Activated CD4-positive, CD25-positive, alpha-beta regulatory T cell treated with anti-CD3 and anti-CD28 coated beads, Interleukin-2, amount 50 U/mL, for 72 hours (primary cell): Measurements from ENCODE around the gene POLG.

Experiments used
- DNase-seq: peaks from one replicate; pipeline ENCODE4 v3.0.0; 2021

Gene POLG

GRCh38 chr15:89356634-89357298 lies 22.1 kb upstream of the POLG start:
- no peak for DNase-seq

DNA sequence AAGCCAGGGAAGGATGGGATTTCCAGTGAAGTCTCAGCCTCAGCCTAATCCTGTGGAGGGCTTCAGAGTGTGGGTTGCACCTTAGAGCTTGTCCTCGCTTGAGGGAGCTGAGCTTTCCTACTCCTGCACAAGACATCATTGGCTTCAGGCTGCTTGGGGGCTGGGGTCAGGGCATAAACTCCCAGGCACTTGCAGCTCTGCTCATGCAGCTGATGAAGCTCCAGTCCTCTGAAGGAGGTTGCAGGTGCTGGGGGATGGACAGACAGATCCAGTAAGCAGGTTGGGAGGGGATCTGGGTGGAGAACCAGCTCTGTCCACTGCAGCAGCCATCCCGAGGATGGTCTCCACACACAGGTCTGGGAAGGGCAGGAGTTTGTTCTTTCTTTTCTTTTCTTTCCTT lies 19.4 kb upstream of the POLG start:
- DNase-seq, result no peak

DNA sequence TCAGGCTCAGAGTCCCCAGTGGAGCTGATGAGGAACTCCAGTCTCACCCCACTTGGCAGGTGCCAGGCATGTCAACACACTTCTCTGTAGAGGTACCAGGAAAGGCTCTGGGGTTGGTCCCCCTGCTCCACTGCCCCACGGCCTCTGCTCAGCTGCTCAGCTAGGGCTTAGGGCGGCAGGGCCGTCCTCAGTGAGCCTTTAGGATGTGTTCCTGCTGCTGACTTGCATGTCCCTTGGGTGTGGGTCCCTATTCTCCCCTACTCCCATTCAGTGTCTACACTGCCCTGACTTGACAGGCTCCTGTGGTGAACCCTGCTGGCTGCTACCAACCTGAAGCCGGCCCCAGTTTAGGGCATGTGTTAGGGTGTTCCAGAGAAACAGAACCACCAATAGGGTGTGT lies 17.9 kb upstream of the POLG start:
- no peak for DNase-seq

- DNase-seq, result no peak
These were observed 14.6 kb upstream of the POLG start for GRCh38 chr15:89349206-89349558.

DNA sequence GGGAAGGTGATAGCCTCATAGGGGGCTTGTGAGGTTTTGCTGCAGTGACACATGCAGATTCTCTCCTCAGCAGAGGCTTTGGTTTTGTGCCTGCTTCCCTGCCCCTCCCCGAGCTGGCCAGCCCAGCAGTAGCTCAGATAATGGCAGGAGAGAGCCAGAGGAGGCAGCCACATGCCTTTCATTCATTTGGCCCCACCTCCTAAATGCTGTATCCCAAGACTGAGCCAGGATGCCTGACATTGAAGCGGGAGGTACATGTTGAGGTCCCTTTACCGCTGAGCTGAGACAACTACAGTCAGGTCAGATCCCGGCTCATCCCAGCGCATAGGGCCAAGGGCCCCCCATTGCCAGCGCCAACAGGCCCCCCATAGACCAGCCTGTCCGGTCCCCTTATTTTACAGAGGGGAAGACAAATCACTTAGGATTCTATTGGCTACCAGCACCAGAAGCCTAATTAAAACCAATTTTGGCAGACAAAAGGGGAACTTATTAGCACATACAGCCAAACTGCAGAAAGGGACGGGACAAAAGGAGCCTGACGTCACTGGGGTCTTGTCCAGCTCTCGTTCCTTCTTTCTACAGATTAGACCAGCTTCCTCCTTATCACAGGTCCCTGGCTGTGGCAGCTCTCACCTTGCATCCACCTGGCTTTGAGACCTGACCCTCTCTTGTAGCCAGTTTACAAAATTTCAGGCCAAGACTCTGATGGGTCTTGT lies 12.1 kb upstream of the POLG start:
- DNase-seq, result no peak

- DNase-seq, result no peak
These were observed 10.6 kb upstream of the POLG start for GRCh38 chr15:89345248-89345647.

DNA sequence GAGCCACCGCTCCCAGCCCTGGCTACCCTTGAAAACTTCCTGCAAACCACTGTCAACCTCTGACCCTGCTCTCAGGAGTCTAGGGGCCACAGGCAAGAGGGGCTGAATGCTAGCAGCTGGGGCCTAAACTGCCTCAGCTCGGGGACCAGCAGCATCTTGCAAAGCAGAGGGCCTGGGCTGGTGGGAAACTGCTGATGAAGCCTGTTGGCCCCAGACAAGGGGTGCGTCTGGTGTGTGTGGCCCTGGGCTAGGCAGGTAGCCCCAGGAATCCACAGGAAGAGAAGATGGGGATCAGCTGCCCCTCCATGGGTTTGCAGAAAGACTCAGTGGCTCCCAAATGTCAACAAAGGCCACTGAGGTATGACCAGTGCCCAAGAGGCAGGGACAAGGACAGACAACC lies 8.2 kb upstream of the POLG start:
- no peak for DNase-seq

DNA sequence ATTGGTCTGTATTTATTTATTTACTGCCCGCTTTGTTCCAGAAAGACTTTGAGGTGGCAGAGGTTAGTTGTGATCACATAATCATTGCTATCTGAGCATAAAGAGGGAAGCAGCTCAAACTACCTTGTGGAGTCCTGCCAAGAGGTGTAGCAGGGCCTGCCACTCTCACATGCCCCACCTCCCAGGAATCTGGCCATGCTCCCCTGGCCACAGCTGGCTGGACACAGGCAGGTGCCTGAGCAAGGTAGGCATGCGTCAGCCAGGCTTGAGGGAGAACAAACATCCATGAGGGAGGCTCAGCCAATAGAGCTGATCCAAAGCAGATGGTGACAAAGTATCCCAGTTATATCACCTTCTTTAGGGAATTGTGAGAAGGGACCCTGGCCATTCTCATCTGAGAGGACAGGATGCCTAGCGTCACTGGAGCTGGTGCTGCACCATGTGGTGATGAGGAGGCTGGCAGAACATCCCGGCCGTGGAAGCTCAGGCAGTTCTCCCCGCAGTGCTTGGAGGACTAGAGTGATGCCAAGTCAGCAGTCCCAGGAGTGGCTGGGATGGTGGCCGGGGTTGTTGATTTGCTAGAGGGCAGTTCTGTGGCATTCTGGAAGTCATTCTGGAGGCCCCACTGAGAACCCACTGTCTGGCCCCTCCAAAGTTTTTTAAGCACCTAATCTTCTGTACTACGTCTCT lies 6.8 kb upstream of the POLG start:
- no peak for DNase-seq

GRCh38 chr15:89340573-89340972 lies 5.9 kb upstream of the POLG start:
- no peak for DNase-seq

DNA sequence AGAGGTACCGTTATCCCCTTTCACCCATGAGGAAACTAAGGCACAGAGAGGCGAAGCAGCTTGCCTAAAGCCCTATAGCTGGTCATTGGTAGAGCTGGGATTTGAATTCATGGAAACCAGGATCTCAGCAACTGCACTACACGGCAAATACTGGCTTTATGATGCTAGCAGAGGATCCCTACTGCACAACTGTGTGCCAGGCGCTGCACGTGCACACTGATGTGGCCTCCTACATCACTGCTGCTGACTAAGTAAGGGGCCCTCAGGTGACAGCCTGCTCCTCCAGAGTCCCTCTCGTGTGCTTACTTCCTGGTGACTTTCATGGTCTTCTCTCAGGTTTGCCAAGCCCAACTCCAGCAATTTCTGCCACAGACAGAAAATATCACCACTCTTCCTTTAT lies 3.4 kb upstream of the POLG start:
- DNase-seq, result no peak

DNA sequence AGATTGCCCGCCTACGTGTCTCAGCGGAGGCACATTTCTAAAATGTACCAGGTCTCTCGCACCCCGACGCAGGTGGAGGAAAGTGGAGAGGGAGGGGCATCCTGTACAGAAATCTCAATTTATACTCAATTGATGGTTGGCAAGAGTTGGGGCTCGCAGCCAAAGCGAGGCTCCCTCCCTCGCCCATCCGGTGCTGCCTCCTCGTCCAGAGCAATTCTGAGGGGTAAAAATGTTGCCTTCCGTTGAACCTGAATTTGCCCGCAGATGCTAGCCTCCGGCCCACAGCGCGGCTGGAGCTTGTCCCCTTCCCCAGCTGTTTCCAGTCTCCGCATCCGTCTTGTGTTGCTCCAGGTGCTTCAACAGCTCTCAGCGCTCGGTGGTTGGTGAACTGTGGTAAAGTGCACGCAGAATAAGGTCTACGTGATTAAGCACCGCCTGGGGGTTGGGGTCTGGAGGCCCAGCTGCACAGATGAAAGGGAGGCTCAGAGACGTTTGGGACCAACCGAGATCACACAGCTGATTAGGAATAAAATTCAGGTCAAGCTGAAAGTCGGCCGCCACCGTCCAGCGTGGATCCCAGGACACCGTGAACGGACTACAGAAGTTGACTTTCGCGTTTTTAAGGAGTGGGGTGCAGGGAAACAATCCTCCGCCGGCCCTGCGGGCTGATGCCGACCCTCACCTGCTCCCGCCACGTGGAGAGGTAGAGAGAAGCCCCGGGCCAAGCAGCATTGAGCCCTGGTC lies 846 bp upstream of the POLG start:
- no peak for DNase-seq

DNA sequence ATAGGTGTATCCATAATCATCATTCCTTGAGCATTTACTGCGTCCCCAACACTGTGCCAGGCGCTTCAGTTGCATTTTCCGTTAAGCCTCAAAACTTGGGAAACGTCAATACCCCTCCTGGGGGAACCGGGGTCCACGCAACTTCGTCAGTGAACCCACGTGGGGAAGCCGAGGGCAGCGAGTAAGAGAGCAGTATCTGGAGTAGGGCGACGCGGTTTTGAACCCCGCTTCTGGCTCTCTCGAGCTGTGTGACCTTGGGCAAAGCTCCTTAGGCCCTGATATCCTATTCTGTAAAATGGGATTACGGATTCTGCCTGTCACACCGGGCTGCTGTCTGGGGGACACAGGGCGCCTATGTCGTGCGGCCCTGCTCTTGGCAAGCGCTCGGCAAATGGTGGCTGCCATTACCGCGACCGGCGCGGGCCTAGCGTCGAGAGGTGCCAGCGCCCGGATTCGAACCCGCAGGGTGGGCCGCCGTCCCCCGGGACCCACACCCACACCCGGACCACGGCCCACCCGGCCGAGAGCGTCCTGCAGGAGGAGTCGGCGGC lies 590 bp downstream of the POLG start:
- no peak for DNase-seq

DNA sequence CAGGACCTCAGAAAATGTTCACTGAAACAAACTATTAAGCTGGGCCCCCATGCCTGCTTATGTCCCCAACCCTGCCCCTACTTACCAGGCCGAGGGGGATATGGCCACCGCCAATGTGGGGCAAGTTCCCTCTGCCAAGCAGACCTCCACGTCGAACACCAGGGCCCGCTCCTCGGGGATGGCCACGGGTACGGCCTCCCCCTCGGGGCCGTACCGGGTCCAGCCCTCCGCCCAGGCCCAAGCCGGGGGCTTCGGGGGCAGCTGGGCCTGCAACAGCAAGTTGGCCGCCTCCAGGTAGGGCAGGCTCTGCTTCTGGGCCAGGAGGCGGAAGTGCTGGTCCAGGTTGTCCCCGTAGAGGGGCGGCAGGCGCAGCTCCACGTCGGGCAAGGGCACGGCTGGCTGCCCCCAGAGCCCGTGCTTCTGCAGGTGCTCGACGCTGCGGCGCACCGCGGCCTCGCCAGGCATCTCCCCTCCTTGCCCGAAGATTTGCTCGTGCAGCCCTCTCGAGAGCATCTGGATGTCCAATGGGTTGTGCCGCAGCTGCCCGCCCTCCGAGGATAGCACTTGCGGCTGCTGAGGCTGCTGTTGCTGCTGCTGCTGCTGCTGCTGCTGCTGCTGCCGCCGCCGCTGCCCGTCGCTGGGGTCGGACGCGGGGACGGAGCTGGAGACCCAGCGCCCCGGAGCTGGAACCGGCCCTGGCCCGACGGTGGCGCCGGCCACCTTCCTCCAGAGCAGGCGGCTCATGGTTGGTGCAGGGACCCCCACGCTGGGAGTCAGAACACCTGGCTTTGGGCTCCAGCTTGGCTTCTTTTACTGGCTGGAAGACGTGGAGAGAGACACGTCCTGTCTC lies 1.4 kb downstream of the POLG start:
- no peak for DNase-seq

- DNase-seq, result no peak
These were observed 2.2 kb downstream of the POLG start for GRCh38 chr15:89332446-89332845.

DNA sequence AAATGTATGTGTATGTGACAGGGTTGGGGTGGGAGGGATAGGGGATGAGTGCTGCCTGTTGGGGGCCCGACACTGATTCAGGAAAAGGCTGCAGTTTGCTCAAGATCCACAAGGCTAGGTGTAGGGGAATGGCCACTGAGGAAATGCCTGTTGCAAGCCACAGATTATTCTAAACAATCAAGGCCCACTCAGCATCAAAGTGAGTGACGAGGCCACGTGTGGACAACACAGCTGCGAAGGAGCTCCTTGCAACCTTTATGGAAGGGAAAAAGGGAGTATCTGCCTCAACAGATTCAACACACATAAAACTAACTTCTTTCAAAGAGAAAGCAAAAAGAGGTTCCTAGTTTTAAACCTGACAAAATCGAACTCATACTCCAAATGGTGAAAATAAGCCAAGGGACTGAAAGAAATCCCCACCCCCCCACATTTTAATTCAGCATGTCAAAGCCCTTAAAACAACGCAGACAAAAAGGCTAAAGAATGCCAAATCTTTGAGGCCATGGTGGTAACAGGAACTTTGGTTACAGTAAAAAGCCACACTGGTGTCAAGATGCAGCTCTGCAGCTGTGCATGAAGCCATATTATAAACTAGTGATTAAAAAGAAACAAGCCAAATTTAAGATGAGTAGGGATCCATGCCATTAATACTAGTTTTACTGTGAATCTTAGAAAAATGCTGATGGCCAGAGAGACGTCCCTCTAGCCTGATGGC lies 3.6 kb downstream of the POLG start:
- DNase-seq, result no peak

GRCh38 chr15:89330119-89330518 lies 4.5 kb downstream of the POLG start:
- DNase-seq, result no peak

DNA sequence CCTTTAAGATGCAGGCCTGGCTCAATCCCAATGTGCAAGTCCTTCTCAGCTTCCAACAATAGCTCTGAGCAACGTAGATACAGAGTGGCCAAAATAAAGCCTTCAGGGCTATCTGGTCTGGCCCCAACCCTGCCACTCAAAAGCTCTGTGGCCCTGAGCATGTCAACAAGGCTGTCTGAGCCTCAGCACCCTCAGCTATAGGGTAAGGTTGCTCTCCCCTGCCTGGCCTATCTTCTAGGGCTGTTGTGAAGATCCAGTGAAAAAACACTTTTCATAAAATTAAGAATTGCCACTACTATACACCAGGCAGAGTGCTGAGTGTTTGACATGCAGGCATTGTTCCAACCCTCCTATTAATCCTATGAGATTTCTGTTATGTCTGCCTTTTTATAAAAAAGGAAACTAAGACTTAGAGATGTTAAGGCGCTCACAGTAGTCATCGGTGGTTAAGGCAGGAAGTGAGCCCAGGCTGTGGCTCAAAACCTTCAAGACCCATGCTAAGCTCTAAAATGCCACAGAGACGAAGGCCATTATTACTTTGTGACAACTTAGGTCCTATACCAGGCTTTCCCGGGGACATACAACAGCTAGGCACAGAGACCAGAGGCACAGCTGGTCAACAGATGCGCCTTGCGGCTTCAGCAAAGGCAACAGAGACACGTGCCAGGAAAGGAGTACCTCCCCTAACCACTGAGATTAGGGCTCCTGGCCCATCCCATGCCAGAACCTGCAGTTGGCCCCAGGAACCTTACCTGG lies 5.1 kb downstream of the POLG start:
- DNase-seq, result no peak

DNA sequence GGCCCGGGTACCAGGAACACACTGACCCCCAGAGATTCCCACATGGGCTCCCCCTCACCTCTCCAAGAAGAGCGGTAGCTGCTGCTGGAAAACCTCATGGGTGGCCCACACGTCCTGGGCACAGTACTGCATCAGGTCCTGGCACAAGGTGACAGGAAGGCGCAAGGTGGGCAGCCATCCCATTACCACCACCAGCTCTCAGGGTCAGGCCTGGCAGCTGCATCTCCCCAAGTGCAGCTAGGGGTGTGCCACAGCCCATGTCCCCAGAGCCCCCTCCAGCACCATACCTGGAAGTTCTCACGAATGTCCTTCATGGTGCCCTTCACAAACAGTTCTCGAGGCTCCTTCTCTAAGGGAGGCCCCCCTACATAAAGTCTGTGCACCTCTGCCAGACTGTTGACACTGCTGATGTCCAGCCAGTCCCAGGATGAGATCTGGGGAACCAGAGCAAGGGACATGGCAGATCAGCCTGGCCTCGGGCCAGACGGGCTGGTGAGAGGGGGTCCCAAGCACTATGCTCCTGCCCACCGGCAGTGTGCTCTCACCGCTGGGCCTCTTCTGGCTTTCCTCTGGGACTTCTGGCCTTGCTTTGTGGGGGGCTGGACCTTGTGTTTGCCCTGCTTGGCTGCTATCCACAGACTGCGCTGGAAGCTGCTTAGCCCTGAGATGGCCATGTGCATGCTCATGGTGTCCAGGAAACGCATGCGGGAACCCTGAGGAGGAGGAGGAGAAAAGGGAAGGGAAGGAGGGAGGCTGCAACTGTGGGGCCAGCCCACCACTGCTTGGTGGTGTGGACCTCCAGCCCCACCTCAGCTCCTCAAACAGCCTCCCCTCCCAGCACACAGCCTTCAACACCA lies 6.0 kb downstream of the POLG start:
- DNase-seq, result no peak

- DNase-seq, result no peak
These were observed 7.5 kb downstream of the POLG start for GRCh38 chr15:89327113-89327512.

- DNase-seq, result no peak
These were observed 8.3 kb downstream of the POLG start for GRCh38 chr15:89326316-89326715.
